Measurements from ENCODE around the gene MACROD2.

MACROD2 gene

GRCh38 chr20:14284443-14284842 is 289.1 kb downstream of the MACROD2 start:
- FAIRE-seq, result no peak

- FAIRE-seq, result no peak
Observed at GRCh38 chr20:14288341-14289330, 293.3 kb downstream of the MACROD2 start.

- FAIRE-seq, result no peak
Observed at GRCh38 chr20:14291502-14291901, 296.2 kb downstream of the MACROD2 start.

- no peak for FAIRE-seq
Observed at GRCh38 chr20:14295238-14295637, 299.9 kb downstream of the MACROD2 start.

- FAIRE-seq, result no peak
Observed at GRCh38 chr20:14295770-14296309, 300.5 kb downstream of the MACROD2 start.

GRCh38 chr20:14299831-14300230 is 304.5 kb downstream of the MACROD2 start:
- no peak for FAIRE-seq

- FAIRE-seq, result no peak
Observed at GRCh38 chr20:14303106-14303505, 307.8 kb downstream of the MACROD2 start.

GRCh38 chr20:14303651-14304050 is 308.3 kb downstream of the MACROD2 start:
- FAIRE-seq, result no peak

GRCh38 chr20:14304472-14304871 is 309.2 kb downstream of the MACROD2 start:
- FAIRE-seq, result no peak

GRCh38 chr20:14307956-14308355 is 312.6 kb downstream of the MACROD2 start:
- no peak for FAIRE-seq

- no peak for FAIRE-seq
Observed at GRCh38 chr20:14310977-14311627, 315.8 kb downstream of the MACROD2 start.

GRCh38 chr20:14312001-14312400 is 316.7 kb downstream of the MACROD2 start:
- no peak for FAIRE-seq

- FAIRE-seq, result no peak
Observed at GRCh38 chr20:14313341-14314020, 318.2 kb downstream of the MACROD2 start.

- FAIRE-seq, result no peak
Observed at GRCh38 chr20:14319704-14320103, 324.4 kb downstream of the MACROD2 start.

- FAIRE-seq, result no peak
Observed at GRCh38 chr20:14331646-14332045, 336.3 kb downstream of the MACROD2 start.

GRCh38 chr20:14332866-14333265 is 337.6 kb downstream of the MACROD2 start:
- FAIRE-seq, result no peak

GRCh38 chr20:14333721-14334120 is 338.4 kb downstream of the MACROD2 start:
- no peak for FAIRE-seq

GRCh38 chr20:14334306-14334930 is 339.1 kb downstream of the MACROD2 start:
- no peak for FAIRE-seq

GRCh38 chr20:14335052-14335451 is 339.7 kb downstream of the MACROD2 start:
- FAIRE-seq, result no peak

GRCh38 chr20:14336686-14337085 is 341.4 kb downstream of the MACROD2 start:
- FAIRE-seq, result no peak

GRCh38 chr20:14337400-14338171 is 342.3 kb downstream of the MACROD2 start, which contains the start of gene FLRT3:
TSS of gene FLRT3 (minus strand) at chr20:14337612. CDS start at chr20:14327506, 10,106 bp downstream.
- FAIRE-seq, result no peak

GRCh38 chr20:14341801-14342200 is 346.5 kb downstream of the MACROD2 start:
- FAIRE-seq, result no peak

Measured in G401.6 (cell line).